ENCODE results near the gene MED15.

The MED15 gene

DNA sequence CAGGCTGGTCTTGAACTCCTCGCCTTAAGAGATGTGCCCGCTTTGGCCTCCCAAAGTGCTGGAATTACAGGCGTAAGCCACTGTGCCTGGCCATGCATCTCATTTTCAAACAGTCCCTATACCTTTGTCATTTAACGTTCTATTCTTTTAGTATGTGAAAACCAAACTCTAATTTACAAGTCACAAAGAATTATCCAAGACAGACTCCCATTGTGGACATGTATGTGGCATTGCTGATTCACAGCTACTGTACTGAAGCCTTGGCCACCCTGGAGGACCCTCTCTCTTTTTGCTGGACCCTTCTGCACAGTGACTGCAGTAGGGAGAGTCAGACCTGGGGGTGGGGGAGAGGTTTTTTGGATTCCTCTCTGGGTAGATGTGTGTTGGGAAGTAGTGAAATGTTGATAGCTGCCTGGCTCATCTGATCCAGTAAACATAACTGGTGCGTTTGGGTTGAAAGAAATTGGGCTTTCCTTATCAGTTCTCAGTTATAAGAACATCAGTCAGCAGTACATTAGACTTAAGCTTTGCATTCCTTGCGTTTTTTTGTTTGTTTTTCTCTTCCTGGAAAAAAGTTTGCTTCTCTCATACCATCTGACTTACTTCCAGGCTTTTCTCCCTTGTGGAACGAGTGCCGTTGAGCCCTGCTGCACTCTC, 65.9 kb downstream of the MED15 start:
- DNase-seq: no peak

DNA sequence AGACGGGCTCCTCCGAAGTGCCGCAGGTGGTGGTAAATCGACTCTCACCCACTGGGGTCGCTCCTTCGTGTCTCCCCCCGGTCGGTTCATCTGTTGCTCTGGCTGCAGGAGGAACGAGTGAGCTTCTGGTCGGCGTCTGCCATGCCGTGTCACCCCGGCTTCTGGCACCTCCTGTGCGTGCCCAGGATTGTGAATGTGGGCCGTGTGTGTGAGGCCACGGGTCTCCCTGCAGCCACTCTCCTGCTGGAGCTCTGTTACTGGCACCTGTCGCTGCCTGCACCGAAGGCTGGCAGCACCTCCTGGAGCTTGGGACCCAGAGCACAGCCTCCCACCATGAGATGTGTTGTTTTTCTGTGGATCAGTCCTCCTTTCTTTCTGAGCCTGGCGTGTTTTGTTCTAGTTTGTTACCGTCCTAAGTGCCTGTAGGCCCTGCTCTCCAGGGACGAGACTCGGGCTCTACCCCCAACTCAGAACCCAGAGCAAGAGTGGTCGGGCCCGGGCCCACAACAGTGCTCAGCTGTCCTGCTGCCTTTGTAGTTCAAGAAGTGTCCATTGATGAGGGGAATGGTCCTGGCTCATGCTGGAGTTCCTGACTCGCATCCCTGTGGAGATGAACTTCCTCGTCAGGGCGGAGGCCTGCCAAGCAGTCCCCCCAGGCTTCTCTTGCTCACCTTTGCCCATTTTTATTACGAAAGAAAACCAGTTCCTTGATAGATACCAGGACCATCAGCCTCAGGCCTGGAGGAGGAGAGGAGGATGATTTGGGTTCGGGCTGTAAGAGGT, 66.6 kb downstream of the MED15 start:
- no peak for DNase-seq

DNA sequence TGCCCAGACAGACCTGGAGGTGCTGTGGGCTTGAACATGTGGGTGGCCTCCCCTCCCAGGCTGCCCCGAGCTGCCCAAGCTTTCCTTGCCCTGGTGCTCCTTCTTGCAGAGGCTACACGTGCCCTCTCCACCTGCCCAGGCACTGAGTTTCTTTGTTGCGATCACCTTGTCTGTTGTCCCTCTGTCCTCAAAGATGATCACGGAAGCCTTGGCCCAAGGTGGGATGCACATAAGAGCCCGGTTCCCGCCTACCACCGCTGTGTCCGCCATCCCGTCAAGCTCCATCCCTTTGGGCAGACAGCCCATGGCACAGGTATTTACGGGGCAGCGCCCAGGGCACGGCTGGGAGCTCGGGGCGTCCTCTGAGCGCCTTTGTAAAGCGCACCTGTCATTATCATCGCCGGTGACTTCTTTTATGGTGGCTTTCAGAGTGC, 67.5 kb downstream of the MED15 start:
- DNase-seq: no peak

DNA sequence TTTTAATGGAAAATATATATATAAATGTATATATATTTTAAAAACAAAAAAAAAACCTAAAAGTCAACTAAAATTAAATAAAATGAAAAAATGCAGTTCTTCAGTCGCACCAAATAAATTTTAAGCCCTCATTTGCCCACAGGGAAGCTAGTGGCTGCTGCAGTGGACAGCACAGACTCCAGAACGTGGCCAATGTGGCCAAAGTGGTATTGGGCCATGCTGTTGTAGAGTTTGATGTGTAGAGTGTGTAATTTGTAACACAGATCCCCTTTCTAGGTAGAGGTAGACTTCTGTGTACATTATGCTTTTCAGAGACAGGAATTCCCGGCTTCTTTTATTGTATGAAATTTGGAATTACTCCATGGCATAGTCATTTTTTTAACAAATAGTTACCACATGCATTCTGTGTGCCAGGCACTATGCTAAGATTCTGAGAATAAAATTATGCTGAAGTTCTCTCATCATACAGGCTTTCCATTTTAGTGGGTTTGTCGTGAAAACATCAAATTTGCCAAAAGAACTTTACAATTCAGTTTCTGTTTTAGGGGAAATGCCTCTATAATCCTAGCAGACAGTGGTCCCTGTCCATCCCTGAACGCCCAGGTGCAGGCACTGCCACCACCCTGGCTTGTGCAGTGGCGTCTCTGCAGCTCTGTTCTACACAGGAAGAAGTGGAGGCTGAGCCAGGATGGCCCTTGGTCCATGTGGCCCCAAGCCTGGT, 68.5 kb downstream of the MED15 start:
- no peak for DNase-seq

DNA sequence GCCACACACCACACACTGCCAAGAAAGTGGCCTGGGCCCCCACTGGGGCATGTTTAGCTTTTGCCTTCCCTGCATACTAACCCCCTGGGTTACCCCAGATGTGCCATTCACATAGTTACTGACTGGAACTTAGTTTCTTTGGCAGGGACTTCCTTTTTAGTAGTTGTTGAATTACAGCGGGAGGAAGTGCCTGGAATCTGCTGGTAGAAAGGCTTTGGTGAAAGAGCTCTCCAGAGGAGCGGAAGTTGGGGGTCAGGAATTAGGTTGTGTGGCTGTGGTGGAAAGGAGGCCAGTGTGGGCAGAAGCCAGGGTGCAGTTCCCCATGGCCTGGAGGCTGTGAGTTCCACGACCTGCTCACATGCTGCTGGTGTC, 69.0 kb downstream of the MED15 start:
- no peak for DNase-seq

DNA sequence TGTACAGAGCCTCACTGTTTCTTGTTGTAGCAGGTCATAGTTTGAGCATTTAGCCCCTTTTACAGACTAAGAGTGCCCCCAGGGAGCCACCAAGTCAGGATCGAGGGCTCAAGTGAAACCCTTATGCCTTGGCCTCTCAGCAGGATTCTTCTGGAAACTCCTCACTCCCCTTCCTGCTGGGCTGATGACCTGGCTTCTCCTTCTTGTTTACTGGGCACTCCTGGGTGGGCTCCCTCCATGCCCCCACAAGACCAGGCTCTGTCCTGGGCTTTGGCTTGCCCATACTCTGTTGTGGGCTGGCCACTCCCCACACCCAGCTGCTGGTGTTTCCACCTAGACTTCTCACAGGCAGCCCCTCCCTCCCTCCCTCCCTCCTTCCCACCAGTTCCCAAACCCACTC, 69.6 kb downstream of the MED15 start:
- DNase-seq: no peak

DNA sequence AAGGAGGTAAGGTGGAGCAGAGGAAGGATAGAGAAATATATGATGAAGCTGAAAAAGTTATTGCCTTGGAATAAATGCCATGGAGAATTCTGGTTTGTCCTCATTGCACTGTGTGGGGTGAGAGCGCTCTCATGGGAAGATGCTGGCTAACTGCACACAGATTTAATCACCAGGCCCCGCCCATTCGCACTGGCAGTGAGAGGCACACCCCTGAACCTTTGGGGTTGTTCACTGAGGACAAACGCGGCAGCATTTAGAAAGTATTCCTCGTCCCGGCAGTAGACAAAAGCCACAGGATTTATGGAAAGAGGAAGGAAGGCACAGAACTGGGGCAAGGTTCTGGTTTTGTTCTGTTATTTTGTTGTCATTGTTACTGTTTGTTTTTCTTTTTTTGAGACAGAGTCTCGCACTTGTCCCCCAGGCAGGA, 70.2 kb downstream of the MED15 start:
- DNase-seq: peak; percentile 67

DNA sequence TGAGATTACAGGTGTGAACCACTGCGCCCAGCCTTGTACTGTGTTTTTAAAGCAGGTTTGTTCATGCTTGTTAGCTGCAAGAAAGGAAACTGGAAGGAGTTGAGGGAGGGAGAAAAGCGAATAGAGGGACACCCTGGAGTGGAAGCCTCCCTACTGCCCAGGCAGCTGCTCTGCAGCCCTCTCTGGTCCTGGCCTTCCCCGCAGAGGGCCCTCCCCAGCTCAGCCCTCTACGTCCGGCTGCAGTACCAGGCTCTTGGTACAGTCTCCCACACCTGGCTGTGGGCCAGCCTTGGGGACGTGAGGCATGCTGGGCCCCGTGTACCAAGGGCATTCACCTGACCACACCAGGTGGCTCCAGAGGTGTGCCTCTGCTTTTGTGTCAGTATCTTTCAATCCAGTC, 70.8 kb downstream of the MED15 start:
- DNase-seq: no peak

DNA sequence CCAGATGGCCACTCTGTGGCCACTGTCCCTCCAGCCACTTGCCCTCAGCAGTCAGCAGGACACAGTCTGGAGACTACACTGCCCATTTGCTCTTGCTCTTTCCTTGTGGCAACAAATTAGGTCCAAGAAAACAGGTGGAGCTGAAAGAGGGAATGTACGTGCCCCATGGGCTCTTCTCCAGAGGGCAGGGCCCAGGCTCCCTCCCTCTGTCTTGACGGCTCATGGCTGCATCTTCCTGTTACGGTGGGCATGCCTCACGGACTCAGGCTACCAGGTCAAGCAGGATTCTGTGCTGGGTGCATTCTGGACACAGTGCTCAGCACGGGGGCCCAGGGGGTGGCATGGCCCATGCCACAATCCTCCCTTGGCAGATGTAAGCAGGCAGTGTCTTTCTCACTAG, 71.3 kb downstream of the MED15 start:
- no peak for DNase-seq

DNA sequence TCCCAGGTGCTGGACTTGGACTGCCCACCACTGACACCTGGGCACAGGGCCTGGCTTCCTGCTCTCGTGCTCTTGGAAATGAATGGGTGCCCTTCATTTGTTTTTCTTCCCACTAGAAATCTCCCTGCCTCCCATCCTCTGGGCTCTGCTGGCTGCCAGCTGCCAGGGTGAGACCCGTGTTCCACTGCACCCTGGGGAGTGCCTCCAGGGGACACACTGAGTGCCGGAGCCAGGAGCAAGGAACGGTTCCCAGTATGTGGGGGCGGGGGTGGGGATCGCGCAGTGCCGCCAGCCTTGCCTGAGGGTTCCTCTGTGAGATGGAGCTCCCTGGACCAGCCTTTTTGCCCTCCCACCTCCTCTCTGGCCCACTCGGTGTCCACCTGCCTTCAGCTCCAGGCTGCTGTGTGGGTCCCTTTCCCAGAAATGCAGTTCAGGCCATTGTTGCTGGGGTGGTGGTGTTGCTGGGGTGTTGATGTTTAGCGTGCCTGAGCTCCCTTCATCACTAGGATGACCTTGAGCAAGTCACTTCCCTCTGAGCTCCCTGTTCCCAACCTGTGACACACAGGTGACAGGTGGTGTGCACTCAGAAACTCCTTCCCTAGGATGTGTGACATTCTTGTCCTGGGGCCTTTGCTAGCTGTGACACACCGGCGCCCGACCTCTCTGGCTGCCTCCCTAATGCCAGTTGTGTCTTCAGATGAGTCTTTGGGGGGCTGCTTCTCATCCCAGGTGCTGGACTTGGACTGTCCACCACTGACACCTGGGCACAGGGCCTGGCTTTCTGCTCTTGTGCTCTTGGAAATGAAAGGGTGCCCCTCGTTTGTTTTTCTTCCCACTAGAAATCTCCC, 72.1 kb downstream of the MED15 start:
- no peak for DNase-seq

DNA sequence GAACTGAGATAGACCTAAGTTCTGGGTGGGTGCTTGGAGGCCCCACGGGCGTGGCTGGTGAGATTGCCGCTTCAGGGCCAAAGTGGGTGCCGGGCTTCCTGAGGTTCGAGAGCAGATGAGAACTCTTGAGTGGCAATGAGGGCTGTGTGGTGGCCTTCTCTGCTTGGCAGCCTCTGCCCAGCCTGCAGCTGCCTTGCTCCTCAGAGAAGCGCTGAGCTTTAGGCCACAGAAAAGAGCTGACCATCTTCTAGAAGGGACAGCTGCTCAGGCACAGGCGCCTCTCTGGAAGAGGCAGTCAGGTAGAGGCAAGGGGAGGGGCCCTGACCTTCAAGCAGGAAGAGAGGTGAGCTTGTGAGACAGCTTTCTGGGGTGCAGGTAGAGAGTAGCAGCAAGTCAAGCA, 72.8 kb downstream of the MED15 start:
- DNase-seq: peak; percentile 20

DNA sequence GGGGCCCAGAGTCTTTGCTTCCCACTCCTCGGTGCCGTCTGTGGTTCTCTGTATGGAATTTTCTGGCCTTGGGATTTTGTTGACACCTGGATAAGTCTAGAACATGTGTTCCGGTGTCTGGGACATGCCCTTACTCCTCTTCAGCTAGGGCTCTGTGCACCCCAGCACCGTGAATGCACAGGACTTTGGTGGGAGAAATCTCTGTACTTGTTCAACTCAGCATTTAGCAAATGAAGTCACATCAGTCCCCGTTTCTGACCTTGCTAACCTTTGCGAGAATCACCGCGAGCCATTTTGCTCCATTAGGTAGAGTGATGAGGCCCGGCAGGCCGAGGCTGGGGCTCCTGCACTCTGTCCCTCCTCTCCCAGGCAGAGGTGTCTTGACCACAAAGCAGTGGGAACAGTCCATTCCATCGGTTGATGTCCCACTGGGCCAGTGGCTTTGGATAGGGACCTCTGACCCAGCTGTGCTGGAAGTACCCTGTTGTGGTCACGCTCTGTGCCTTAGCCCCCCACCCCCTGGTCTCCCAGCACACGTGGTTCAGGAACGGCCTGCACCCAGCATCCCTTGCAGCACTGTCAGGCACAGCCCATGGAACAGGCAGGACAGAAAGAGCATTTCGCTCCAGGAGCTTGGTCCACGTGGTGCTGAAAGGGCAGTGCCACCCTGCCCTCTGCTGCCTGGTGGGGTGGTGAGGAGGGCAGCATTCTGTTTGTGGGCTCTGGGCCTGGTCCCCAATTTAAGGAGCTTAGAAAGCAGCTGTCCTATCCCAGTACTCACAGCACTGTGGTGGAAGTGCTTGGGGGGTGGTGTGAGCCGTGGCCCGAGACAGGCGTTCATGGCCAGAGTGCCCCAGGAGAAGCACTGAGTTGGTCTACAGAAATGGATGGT, 73.4 kb downstream of the MED15 start:
- no peak for DNase-seq

DNA sequence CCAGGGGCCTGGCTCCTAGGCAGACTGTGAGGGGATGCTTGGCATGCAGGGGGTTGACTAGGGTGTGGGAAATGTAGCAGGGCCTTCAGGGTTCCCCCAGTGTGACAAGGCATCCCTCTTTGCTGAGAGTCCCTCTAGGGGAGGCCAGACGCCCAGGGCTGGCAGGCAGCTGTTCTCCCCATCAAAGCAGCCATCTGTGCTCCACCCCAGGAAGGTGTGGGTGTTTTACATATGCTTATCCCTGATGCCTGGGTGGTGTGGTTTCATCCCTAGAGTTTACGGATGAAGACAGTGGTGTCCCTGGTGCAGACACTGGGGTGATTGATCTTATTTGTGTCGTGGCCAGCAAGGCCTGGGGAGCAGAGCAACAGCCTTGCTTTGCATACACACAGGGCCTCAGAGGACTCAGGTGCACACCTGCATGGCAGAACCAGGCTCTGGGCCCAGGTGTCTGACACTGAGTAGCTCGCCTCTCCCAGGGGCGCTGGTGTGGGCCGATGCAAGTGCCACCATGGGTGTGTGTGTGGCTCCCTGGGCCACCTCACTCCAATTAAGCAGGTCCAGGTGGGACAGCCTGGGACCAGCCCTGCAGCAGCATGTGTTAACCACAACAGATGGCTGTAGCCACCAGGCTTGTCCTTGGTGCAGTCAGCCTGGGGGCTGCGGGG, 74.2 kb downstream of the MED15 start:
- peak; percentile 40 for DNase-seq

DNA sequence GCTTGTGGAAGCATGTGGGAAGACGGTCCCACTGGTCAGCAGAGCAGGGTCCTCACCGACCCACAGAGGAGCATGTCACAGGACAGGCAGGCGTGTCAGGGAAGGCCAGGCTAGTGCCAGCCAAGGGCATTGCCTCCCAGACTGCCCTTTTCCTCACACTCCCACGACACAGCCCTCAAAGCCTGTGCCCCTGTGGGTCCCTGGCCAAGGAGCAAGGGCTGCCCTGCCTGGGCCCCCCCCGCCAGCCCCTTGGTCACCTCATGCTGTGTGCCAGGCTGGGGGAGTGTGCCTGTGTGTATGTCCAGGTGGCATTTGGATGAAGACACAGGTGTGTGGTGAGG, 74.7 kb downstream of the MED15 start:
- DNase-seq: no peak

DNA sequence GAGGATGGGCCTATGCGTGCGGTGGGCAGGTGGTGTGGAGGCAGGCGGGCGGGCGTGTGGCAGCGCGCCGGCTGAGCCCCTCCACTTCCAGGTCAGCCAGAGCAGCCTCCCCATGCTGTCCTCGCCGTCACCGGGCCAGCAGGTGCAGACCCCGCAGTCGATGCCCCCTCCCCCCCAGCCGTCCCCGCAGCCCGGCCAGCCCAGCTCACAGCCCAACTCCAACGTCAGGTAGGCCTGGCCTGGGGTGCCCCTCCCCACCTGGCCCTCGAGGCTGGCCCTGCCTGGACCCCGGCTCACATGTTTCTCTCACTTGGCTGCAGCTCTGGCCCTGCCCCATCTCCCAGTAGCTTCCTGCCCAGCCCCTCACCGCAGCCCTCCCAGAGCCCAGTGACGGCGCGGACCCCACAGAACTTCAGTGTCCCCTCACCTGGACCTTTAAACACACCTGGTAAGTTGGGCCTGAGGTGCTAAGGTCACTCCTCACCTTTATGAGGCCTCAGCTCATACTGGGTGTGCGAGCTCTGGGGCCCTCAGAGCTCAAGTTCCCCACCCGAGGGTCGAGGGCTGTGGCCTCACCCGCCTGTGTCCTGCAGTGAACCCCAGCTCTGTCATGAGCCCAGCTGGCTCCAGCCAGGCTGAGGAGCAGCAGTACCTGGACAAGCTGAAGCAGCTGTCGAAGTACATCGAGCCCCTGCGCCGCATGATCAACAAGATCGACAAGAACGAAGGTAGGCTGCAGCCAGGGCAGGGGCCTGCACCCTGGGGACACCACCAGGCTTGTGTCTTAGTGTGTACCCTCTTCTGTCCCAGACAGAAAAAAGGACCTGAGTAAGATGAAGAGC, 75.3 kb downstream of the MED15 start:
- DNase-seq: no peak

DNA sequence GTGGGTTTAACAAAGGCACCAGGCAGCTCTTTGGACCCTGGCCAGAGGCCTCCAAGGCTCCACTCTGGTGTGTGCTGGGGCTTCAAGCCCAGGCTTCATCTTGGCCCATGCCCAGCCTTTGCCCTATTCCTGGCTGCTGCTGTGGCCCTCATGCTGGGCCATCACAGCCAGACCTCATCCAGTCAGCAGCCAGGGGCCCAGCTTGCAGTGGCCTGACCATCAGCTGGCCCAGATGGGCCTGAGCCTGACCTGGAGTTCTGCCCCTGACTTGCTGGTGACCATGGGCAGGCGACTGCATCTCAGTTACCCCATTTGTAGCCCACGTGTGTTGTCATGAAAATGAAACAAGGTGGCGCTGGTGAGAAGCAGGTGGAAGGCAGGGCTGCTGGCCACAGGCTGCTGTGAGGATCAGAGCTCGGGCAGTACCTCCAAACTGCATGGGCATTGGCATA, 76.1 kb downstream of the MED15 start:
- peak; percentile 55 for DNase-seq

DNA sequence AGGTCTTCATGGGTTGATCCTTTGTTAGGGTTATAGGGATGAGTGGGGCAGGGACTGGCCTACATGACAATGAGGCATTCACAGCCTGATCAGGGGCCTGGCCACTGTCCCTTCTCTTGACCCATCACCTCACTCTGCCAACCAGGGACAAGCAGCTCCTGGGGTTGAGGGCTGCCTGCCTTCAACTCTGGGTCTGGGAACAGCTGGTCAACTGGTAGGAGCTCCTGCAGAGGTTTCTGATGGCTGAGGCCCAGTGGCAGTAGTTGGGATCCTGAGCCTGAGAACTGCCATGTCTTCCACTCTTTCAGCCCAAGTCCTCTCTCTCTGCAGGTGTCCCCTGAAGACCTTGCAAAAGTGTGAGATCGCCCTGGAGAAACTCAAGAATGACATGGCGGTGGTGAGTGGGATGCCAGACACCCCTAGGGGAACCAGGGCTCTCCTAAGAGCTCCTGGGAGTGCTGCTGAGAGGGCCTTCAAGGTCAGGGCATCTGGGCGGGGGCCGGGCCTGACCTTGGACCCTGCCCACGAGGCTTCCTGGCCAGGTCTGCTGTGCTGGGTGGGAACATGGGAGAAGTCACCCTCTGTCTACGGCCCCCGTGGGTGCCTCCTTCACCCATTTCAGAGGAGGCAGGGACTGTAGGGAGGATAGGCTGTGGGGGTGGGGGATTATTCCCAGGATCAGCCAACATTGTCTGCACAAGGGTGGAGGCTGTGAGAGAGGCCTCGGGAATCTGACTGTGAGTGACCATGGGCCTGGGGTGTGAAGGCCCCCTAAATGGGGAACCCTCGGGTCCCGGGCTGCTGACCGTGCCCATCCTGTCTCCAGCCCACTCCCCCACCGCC, 76.8 kb downstream of the MED15 start:
- DNase-seq: no peak

DNA sequence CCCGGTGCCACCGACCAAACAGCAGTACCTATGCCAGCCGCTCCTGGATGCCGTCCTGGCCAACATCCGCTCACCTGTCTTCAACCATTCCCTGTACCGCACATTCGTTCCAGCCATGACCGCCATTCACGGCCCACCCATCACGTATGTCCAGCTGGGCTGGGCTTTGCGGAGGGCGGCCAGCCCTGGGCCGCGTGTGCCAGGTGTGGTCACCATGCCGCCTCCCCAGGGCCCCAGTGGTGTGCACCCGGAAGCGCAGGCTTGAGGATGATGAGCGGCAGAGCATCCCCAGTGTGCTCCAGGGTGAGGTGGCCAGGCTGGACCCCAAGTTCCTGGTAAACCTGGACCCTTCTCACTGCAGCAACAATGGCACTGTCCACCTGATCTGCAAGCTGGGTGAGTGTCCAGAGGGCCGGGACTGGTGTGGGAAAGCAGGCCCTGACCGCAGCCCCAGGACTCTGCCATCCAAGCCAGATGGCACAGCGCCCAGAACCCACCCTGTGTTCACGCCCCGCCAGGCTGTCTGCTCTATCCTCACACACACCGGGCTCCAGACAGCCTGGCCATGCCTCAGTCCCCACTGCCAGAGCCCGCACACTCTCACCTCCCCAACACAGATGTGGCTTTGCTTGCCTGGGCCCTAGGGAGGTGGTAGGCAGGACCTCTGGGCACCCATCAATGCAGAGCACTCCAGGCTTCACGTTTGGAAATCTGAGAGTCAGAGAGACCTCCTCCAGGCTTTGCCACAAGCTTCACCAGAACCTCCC, 77.6 kb downstream of the MED15 start:
- no peak for DNase-seq

All from hematopoietic multipotent progenitor cell treated with erythropoietin and hydrocortisone succinate and interleukin-3 and kit ligand, for 6 days (in vitro differentiated cells).